ENCODE measurements around the gene UTS2R.
"Not testable (repeated sequence)": the region's sequence is repeated elsewhere in the genome, so short reads cannot be mapped to it uniquely, and the experiment has no call there.

UTS2R gene

DNA sequence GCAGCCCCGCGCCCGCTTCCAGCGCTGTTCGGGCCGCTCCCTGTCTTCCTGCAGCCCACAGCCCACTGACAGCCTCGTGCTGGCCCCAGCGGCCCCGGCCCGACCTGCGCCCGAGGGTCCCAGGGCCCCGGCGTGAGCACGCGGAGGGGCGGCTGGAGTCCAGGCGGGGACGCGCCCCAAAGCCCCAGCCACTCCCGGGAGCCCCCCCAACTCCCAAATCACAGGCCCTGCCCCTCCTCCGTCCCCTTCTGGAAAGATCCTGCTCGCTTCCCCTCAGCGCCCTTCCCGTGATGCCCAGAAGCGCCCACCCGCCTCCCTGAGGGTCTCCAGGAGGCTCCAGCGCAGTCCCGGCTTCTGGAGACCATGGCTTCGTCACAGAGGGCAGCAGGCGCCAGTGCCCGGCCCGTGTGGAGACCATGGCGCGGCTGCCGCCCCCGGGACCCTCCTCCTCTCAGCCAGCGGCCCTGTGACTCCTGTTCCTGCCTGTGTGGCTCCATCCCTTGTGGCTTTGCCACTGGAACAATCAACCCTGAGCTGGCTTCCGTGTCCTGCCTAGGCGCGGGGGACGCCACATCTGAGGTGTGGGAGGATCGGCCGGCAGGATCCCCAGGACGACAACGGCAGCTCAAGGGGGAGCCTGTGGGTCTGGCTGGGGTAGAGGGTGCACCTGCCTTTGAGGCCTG, 3.9 kb downstream of the UTS2R start:
- no peak for DNase-seq (ENCODE audit: low spot score)

DNA sequence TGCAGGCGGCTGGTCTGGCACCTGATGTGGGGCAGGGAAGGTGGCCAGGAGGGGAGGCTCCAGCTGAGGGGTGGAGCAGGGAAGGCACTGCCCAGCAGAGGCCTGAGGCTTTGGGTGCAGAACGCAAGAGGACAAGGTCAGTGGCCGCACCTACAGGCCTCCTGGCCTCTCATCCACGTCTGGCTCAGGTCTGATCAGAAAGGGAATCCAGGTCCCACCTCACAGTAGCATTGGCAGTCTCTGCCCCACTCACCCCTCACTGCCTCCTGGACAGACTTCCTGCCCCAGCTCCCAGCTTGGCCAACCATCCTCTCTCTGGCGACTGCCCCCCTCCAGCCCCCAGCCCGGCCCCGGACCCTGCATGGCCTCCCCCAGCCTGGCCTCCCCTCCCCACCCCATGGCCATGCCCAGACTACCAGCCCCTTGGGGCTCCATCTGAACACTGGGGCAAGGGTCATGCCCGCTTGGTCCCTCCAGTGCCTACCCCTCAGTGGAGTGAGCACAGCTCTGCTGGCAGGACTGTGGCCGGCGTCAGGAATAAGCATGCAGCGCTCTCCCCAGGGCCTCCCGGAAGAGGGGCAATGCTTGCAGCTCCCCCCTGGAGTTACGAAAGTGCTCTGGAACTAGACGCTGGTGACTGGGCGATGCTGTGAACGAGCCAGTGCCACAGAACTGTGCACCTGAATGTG, 4.6 kb downstream of the UTS2R start:
- DNase-seq (ENCODE audit: low spot score) = no peak

- not testable (repeated sequence) for DNase-seq (ENCODE audit: low spot score)
Observed at GRCh38 chr17:82377294-82377693, 5.7 kb downstream of the UTS2R start.

GRCh38 chr17:82377924-82378740, 6.6 kb downstream of the UTS2R start:
- no peak for DNase-seq (ENCODE audit: low spot score)

DNA sequence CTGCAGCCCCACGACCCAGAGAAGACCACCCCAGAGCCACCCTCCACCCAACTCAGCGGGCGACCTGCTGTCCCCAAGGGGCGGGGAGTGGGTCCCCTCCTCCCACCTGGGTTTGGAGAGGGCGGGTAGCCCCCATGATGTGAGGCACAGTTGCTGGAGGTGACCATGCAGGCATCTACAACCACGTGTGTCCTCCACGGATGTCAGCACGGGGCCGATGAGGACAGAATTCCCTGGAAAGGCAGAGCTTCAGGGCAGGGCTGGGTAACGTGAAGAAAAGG, 7.1 kb downstream of the UTS2R start:
- DNase-seq (ENCODE audit: low spot score) = no peak

DNA sequence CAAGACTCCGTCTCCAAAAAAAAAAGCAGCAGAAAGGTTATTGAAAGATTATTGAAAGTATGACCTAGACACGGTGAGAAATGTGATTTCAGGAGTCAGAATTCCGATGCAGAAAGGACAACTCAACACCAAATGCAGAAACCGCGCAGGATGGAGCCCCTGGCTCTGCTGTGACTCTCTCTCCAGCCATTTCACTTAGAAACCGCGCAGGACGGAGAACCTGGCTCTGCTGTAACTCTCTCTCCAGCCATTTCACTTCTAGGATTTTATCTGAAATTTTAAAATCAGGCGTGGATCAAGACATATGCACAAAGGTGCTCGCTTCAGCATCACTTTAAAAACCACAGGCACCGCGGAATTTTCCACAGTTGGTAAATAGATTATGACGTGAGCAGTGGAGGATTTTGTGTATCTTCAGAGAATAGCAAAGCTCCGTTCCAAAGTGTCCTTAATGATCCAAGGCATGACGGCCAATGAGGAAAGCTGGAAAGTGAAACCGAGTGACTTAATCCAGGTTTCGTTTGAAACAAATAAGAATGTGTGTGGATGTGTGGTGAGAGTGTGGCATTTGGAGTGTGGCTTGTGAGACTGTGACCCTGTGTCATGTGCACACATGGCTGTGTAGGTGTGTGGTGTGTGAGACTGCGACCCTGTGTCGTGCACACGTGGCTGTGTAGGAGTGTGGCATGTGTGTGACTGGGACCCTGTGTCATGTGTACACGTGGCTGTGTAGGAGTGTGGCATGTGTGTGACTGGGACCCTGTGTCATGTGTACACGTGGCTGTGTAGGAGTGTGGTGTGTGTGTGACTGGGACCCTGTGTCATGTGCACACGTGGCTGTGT, 9.5 kb downstream of the UTS2R start:
- no peak for DNase-seq (ENCODE audit: low spot score)

GRCh38 chr17:82381703-82382009, 10.1 kb downstream of the UTS2R start:
- not testable (repeated sequence) for DNase-seq (ENCODE audit: low spot score)

- not testable (repeated sequence) for DNase-seq (ENCODE audit: low spot score)
Observed at GRCh38 chr17:82382220-82382932, 10.8 kb downstream of the UTS2R start.

DNA sequence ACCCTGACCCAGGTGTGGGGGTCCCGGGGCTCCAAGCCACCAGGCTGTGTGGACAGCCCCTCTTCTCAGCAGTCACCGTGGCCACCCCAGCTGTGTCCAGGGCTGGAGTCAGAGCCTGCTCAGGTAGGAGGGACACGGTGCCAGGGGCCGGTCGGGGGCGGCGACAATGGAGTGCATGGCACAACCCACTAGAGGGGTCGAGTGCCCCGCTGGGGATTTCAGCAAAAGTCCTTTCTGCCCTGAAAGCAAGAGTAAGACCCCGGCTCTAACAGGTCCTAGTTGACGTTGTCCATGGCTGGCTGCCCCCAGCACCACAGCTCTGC, 11.3 kb downstream of the UTS2R start:
- no peak for DNase-seq (ENCODE audit: low spot score)

GRCh38 chr17:82383411-82383810, 11.8 kb downstream of the UTS2R start:
- DNase-seq (ENCODE audit: low spot score) = no peak

- DNase-seq (ENCODE audit: low spot score) = no peak
Observed at GRCh38 chr17:82384051-82384729, 12.6 kb downstream of the UTS2R start.

DNA sequence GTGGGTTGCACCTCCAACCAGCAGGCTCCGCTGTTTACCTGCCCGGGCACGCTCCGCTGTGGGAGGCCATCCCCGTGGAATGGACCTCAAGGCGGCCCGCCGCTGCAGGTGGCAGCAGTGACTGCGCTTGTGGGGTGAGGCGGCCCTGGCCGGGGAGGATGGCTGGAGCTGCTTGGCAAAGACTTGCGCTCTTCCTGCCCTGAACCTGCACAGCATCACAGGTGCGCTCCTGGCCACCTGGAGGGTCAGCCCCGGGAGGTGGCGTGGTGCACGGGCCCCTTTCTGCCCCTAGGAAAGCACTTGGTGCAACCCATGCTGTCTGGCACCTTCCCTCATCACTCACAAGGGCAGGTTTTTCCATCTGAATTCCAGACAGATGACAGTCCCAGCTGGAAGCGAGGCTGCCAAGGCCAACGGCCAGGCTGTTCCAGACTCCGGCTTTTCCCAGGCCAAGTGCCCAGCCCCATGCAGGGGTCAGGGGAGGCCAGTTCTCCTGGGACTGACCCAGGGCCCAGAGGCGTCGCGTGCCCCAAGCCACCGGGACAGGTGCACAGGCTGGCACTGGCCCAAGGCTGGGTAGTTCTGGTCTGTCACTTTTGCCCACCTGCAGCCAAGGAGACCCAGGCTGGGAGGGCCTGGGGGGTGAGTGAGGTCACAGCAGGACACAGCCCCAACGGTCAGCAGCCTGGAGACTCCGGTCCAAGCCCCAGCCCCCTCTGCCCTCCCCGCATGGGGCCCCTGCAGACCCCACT, 13.3 kb downstream of the UTS2R start:
- DNase-seq (ENCODE audit: low spot score) = no peak

DNA sequence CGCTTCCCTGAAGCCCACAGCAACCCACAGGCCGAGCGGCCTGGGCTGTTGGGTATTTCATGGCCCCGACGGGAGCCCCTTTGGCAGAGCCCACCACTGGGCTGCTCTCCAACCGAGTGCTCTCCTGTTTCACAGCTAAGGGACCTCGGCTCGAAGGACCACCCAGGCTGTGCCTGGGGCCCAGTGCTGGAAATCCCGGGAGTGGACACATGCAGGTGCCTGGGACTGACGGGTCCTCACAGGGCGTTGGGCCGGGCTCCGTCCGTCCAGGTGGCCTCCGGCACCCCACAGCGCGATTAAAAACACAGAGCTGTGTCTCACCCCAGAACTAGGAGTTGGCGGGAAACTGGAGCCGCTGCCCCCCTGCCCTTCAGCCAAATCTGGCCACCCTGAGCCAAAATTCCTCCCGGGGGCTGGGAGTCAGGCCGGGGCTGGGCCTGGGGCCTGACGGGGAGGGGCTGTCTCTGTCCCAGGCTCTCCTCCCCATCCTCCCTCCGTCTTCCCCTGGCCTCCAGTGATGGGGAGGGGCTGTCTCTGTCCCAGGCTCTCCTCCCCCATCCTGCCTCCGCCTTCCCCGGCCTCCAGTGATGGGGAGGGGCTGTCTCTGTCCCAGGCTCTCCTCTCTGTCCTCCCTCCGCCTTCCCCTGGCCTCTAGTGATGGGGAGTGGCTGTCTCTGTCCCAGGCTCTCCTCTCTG, 14.1 kb downstream of the UTS2R start:
- no peak for DNase-seq (ENCODE audit: low spot score)

DNA sequence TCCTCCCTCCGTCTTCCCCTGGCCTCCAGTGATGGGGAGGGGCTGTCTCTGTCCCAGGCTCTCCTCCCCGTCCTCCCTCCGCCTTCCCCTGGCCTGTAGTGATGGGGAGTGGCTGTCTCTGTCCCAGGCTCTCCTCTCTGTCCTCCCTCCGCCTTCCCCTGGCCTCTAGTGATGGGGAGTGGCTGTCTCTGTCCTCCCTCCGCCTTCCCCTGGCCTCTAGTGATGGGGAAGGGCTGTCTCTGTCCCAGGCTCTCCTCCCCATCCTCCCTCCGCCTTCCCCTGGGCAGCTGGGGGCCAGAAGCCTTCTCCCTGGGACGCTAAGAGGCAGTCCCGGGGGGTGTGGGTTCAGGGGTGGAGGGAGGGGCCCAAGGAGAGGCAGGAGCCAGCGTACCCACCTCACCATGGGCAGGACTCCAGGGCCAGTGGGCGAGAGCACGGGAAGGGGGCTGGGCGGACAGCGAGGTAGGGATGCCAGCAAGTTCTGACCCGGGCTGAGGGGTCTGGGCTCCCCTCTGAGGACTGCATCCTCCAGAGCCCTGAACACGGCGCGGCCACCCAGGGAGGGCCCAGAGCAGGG, 14.8 kb downstream of the UTS2R start:
- DNase-seq (ENCODE audit: low spot score) = no peak

GRCh38 chr17:82386881-82387704, 15.5 kb downstream of the UTS2R start:
- DNase-seq (ENCODE audit: low spot score) = no peak

- no peak for DNase-seq (ENCODE audit: low spot score)
Observed at GRCh38 chr17:82387705-82388106, 16.1 kb downstream of the UTS2R start.

- DNase-seq (ENCODE audit: low spot score) = no peak
Observed at GRCh38 chr17:82388223-82388921, 16.8 kb downstream of the UTS2R start.

- DNase-seq (ENCODE audit: low spot score) = no peak
Observed at GRCh38 chr17:82388922-82389283, 17.3 kb downstream of the UTS2R start.
